ENCODE data around the gene GP1BB.
"Not testable (repeated sequence)": the region's sequence is repeated elsewhere in the genome, so short reads cannot be mapped to it uniquely, and the experiment has no call there.

Gene GP1BB

DNA sequence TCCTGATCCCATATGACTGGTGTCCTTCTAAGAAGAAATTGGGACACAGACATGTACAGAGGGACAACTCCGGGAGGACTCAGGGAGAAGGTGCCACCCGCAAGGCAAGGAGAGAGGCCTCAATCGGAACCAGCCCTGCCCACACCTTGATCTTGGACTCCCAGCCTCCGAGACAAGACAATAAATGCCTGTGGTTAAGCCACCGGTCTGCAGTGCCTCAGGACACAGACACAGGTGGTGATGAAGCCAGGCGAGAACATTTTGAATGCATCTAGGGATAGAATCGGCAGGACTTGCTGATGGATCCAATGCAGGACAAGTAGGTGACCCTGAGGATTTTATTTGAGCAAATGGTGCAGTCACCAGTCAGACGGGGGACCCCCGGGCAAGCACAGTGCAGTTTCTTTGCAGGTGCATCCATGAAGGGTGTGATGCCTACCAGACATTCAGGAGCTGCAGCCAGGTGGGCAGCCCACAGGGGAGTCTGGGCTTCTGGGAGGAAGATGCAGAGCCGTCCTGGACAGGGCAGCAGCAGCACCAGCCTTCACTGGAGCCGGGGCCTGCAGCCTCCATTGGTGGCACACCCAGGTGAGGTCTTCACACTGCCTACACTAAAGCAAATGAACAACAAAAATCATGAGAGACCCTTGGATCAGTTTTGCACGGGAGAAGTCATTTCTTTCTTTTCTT, 29.2 kb upstream of the GP1BB start:
- no peak for DNase-seq (ENCODE audit: low read depth, low spot score)

- no peak for DNase-seq (ENCODE audit: low read depth, low spot score)
Observed at GRCh38 chr22:19694696-19695095, 28.6 kb upstream of the GP1BB start.

DNA sequence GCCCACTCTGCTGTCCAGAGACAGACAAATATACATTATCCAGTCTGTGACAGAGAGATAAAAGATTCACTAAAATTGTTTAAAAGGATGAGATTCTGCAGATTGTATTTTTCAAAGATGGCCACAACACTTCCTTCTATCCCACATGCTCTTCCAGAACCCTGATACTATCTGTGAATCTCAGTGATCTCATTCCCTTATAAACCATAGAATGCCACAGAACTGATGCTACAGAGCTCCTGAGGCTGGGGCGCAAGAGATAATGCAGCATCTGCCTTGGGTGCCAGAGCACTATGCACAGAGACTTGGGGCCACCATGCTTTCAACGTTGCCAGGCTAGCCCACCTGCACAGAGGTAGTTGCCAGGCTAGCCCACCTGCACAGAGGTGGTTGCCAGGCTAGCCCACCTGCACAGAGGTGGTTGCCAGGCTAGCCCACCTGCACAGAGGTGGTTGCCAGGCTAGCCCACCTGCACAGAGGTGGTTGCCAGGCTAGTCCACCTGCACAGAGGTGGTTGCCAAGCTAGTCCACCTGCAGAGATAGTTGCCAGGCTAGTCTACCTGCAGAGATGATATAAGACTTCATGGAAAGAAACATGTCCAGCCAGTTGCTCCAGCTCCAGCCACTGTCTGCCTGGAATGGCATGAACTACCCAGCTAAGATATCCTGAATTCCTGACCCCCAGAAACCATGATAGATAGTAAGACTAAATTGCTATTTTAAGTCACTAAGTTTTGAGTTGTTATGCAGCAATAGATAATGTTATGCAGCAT, 26.6 kb upstream of the GP1BB start:
- DNase-seq (ENCODE audit: low read depth, low spot score), result no peak

GRCh38 chr22:19697871-19698270, 25.5 kb upstream of the GP1BB start:
- not testable (repeated sequence) for DNase-seq (ENCODE audit: low read depth, low spot score)

- DNase-seq (ENCODE audit: low read depth, low spot score), result no peak
Observed at GRCh38 chr22:19700790-19701419, 22.4 kb upstream of the GP1BB start.

- no peak for DNase-seq (ENCODE audit: low read depth, low spot score)
Observed at GRCh38 chr22:19701420-19702145, 21.8 kb upstream of the GP1BB start.

- no peak for DNase-seq (ENCODE audit: low read depth, low spot score)
Observed at GRCh38 chr22:19703869-19704268, 19.5 kb upstream of the GP1BB start.

- DNase-seq (ENCODE audit: low read depth, low spot score), result no peak
Observed at GRCh38 chr22:19704355-19705015, 18.9 kb upstream of the GP1BB start.

GRCh38 chr22:19705181-19705934, 18.0 kb upstream of the GP1BB start:
- no peak for DNase-seq (ENCODE audit: low read depth, low spot score)

GRCh38 chr22:19706661-19707151, 16.6 kb upstream of the GP1BB start:
- no peak for DNase-seq (ENCODE audit: low read depth, low spot score)

DNA sequence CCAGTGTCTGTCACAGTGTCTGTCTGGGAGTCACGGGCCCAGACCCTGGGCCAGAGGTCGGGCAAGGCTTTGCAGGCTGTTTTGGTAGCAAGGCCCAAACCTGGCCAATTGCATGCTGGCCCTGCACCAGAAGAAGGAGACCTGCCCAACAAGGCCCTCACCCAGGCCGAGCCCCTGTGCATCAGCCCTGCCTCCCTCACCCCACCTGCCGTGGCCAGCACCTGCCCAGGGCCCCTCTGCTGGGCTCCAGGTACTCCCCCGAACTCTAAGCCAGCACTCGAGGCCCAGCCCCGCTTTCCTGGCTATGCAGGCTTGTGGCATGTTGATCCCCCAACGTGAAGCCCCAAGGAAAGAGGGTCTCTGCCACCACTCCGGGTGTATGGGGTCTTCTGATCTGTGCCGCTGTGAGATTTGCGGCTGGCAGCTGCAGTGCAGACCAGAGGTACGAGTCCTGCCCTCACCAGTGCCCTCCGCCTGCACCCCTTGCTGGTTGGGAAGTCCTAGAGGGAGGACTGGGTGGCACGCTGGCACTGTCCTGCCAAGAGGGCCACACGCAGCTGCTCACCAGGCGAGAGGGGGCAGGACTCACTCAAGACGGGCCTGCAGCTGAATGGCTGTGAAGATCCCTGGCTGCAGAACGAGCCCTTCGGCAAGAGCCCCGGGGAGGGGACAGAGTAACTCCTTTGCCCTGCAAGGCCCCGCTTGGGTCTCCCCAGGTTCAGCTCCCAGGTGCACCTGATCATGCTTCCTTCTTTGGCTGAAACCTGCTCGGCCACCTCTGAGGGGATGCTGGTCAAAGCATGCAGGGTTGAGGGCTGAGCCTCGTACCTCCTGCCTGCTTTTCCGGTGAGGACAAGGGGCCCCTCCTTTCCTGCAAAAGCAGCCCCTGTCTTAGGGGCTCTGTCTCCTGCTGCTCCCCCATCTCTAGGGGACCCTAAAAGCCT, 15.7 kb upstream of the GP1BB start:
- no peak for DNase-seq (ENCODE audit: low read depth, low spot score)

- DNase-seq (ENCODE audit: low read depth, low spot score), result no peak
Observed at GRCh38 chr22:19708321-19709011, 14.9 kb upstream of the GP1BB start.

DNA sequence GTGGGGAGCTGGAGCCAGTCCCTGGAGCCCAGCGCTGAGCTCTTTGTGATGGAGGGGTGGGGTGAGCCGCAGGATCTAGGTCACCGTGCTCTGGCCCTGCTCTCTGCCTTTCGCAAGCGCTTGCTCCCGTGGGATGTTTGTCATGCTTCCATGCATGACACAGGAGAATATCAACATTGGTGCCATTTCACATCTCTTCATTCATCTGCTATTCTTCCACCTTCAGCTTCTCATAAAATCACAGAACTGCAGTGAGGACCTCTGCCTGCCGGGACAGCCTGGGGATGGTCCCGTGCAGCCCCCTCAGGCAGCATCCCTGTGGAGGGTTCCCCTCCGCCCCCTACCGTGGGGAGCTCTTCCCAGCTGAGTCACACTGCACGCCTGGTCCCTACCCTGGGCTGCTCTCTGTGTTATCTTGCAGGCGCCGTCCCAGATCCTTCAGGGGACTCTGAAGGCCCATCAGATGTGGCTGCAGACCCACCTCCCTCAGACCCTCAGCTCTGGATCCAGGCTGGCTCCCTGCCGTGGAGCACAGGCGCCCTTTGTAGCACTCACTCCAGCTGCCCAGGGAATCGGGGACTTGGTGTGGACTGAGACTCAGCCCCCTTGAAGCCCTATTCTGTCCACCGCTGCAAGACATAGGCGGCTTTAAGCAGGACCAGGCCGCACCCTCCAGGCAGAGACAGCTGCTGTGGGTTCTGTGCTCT, 14.1 kb upstream of the GP1BB start:
- DNase-seq (ENCODE audit: low read depth, low spot score), result no peak

DNA sequence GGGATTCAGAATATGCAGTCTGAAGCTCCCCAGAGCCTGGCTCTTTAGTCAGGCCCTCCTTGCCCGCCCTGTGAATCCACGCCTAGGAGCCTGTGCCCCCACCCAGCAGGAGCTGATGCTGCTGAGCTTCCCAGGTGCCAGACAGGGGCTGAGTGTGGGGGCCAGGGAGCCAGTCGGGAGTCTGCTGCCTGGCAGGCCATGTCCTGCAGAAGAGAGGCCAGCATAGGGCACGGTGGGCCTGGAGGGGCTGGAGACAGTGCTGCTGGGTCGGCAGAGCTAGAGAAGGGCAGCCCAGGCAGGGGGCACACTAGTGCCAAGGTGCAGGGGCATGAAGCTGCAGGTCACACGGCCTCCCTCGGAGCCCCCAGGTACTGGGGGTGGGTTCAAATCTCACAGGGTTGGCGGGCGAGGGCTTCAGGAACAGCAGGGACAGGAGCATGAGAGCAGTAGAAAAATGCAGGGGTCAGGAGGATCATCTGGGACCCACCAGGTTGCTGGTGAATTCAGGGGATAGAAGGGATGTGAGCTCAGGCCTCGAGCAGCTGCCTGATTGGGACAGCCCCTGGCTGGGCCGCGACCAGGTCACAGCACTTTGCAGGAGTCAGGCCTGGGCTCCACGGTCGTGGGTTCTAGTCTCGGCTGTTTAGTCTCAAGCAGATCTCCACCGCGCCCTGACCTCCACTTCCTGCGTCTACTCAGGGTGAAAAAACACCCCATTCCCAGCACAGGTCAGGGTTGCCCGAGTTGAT, 13.1 kb upstream of the GP1BB start:
- DNase-seq (ENCODE audit: low read depth, low spot score), result no peak

- no peak for DNase-seq (ENCODE audit: low read depth, low spot score)
Observed at GRCh38 chr22:19710769-19711106, 12.6 kb upstream of the GP1BB start.

DNA sequence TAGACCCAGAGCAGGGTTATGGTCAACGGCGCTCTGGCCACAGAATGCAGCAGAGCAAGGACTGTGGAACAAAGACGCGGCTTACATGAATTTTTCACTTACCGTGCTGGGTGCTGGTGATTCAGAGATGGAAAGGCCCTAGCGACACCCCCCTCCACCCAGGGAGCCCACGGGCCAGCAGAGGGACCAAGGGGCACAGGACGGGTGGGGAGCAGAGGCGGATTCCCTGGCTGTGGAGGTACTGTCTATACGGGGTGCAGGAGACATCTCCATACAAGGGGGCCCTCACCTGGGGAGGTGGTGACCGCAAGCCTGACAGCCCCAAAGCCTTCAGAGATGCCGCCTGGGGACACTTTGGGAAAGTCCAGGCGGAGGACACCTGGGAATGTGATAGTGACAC, 10.1 kb upstream of the GP1BB start:
- no peak for DNase-seq (ENCODE audit: low read depth, low spot score)

DNA sequence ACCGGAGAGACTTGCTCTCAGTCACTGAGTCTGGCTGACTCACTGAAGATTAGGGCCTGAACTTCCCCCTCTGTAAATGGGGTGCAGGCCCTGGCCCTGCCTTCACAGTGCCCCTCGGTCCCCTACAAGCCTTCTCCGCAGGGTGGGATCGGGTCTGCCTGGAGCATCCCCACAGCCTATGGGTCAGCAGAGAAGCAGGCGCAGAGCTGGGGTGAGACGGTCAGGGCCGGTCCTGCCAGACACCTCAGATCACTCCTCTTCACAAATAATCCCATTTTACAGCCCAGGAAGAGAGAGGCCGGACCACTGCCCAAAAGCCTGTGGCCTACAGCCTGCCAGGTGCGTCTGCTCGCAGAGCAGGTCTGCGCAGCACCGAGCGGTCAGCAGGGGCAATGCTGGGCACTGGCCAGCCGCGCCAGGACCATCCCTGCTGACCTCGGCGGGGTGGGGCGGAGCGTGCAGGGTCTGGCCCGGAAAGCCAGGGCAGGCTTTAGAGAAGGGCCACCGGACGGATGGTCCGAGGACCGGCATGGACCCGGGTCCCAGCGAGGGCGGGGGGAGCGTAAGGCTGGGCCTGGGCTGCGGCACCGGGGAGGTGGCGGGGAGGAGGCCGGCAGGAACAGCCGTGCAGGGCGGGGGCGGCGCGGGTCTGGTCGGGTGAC, 9.6 kb upstream of the GP1BB start:
- DNase-seq (ENCODE audit: low read depth, low spot score), result no peak
